ELF-1 (cell line): ENCODE data around the gene TNS1.

Source experiments
- DNase-seq: peaks from one replicate; pipeline ENCODE4 v3.0.0-alpha.2; 2016; ENCODE audit warnings: low read depth, low spot score

The TNS1 gene

DNA sequence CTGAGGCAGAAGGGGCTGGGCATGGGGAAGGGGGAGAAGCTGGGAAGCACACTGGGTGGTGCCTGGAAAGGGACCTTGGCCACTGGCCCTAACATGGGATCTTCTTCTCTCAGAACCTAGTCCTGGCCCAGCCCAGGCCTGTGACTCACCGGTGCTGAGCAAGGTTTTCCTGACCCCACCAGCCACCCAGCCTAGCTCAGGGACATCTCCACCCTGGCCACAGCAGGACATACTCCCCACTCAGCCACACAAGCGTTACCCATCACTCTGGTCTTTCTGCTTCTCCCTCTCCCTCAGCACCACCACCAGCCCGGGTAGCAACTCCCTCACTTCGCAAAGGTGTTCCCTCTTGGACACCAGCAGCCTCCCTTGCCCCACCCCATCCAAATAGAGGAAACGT is 22.8 kb downstream of the TNS1 start:
- no peak for DNase-seq

DNA sequence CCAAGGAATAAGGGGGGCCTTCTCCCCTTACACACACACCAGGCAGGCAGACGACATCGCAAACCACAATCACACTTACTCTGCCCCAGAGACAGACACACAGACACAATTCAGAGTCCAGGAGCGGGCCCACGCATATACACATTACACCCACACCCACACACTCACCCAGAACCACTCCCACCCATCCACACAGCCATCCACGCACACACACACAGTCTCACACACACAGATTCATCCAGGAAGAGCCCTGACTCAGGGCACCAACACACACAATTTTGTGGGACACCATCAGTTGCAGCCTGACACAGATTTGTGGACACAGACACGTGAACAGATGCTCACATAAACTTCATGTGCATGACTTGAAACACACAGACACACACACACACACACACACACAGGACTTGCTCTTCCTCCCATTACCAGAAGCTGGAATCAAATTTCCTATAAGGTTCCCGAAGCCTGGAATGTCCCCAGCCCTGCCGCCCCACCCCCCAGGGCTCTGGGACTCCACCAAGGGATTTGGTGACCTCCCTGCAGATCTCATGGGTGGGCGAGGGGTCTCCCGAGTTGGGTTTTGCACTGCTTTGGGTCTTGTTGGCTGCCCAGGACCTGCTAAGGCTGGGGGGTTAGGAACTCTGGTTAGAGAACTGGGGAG is 23.5 kb downstream of the TNS1 start:
- peak; percentile 55 for DNase-seq

DNA sequence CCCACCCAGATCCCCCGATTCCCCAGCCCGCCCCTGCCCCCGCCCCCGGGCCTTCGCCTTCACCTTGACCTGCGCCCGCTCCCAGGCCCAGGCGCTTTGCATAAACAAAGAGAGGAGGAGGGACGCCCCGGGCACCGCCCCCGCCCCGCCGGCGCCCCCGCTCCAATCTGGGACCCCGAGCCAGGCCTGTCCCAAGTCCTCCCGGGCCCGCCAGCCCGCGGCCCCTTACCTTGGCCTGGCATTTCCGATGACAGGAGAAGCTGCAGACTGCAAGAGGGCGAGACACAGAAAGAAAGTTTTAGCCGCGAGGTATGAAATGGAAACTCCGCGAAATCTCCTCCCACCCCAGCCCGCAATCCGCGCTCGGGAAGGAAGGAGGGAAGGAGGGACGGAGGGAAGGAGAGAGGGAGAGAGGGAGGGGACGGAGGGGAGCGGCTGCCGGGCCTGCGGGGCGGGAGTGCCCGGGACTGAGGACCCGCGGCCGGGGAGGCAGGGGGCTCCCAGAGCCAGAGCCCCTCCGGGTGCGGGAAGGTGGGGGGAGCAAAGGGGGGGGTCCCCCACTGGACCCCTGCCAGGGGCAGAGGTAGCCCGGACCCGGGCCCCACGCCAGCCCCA is 24.2 kb downstream of the TNS1 start:
- DNase-seq: peak; percentile 65

DNA sequence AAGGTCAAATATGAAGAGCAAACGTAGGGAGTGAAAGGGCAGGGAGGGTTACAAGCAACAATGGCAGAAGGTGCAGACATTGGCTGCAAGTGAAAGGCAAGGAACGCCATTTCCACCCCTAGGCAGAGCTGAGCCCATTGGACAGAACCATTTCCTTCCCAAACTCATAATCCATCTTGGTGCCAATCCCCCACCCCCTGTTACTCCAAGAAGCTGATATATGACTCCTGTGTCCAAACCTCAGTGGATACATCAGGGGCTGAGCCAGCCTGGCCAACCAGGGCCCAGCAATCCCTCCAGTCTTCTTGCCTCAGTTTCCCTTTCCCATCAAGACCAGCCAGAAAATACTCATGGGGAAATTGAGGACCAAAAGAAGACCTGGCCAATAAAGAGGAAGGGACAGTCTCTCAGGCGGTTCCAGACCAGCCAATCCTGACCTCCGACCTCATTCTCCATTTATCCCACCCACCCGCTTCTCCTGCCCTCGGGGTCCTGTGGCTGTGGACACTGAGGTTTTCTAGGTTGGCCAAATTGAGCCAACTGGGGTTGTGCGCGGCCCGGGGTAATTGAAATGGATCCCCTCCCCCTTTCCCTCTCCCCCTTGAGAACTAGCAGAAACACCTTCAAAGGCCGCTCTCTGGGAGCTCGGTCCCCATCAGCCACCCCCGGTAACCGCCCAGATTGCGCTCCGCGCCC is 24.8 kb downstream of the TNS1 start:
- DNase-seq: no peak

DNA sequence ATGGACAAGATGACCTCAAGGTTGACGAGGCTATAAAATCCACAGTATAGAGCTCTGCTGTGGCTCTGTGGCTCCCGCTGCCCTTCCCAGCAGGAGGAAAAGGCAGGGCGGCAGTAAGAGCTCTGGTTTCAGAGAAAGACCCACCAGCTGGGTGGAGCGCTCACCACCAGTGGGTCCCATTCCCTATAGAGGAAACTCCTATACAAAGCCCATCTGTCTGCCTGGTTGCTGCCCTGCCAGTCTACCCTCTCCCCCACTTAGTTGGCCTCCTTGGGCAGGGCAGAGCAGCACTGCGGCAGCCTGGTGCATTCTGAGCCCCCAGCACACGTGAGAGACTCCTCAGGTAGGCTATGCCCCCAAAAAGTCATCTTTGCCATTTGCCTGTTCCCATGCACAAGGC is 26.5 kb downstream of the TNS1 start:
- DNase-seq: no peak

DNA sequence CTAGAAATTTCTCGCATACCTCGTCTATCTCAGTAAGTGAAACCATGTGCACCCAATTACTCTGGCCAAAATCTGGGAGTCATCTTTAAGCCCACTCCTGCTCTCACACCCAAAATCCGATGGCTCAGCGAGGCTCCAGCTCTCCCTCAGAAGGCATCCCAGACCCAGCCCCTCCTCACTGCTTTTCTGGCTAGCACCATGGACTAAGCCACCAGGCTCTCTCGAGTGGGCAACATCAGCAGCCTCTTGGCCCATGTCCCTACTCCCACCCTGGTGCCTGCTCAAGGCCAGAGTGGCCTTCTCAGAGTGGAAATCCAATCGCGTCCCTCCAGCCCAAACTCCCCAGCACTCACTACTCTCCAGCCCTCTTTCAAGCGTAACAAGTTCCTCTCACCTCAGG is 27.2 kb downstream of the TNS1 start:
- DNase-seq: no peak

DNA sequence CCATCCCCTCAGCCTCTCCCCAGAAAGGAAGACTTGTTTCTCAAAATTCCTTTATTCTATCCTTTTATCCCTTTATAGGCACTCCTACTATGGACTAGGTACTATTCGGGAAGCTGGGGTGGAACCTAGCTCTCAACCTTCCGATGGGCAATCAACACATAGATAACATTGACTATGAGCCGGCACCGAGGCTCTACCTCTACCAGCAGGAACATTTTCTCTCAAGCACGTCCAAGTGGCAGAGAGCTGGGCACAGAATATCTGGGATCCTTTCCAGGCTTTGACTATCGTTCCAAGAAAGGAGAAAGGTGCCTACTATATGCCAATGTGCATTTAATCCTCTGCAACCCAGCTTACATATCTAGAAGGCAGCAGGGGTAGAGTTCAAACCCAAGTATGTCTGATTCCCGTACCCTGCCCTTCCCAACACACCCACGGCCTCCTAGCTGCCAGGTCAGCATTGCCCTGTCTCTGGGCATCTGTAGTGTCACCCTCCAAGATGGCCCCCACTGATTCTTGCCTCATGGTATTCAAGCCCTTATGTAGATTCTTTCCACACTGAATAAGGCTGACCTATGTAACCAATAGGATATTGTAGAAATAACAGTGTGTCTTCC is 28.3 kb downstream of the TNS1 start:
- no peak for DNase-seq

DNA sequence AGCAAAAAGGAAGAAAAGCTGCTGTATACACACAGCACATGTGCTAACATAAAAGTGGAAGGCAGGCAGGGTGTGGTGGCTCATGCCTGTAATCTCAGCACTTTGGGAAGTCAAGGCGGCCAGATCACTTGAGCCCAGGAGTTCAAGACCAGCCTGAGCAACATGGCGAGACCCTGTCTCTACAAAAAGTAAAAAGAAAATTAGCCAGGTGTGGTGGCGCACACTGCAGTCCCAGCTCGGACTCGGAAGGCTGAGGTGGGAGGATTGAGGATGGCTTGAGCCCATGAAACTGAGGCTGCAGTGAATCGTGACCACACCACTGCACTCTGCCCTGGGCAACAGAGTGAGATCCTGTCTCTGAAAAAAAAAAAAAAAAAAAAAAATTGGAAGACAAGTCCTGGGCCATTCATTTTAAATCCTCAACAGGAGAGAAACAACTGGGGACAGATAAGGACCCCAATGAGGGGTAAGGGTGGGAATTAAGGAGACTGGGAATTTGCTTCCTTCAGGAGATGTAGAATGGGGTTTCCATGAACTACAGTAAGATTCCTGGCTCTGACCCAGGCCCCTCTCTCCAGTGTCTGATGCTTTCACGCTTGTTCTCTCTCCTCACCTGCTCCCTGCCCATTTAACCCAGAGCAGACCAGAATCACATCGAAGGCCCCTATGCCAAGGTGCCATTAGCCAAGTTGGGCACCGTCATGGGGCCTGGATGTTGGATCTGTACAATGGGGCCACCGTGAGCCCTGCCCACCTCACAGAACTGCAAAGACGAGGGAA is 29.6 kb downstream of the TNS1 start:
- no peak for DNase-seq

DNA sequence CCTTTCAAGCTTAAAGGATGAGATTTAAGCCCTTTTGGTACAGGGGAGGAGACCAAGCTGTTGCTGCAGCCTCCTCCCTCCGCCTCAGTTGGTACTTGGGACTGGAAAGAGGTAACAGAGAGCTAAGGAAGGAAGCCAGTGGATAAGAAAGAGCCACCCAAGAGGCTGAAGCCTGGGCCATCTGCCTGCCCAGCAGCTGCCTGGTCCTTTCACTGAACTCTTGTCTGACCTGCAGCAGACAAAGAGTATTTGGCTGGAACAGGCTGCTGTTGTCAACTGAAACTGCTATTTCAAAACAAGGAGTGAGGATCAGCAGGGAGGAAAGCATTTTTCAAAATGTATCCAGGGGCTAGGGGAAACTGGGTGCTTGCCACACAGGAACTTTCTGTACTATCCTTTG is 30.3 kb downstream of the TNS1 start:
- no peak for DNase-seq

DNA sequence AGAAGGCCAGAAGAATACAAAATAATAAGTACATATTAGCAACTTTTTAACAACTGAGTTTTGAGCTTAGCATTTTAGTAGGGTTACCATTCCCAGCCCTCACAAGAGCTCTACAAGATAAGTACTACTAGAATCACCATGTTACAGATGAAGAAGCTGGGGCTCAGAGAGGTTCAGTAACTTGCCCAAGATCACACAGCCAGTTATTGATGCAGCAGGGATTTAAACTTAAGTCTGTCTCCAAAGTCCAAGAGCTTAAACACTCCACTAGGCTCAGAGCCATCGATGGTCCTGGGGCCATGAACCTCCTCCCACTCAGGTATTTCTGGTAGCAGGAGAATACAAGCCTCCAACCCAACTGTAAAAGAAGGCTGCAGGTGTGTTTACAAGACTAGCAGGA is 30.8 kb downstream of the TNS1 start:
- DNase-seq: no peak

DNA sequence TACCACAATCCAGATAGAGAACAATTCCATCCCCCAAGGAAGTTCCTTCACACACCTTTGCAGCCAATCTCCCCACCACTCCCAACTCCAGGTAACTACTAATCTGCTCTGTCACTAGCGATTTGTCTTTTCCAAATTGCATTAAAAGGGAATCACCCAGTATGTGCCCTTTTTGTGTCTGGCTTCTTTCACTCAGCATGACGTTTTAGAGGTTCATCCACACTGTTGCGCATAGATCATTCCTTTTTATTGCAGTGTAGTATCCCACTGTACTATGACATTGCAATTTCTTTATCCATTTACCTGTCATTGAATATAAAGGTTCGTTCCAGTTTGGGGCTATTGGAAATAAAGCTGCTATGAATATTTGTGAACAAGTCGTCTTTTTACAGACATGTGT is 31.6 kb downstream of the TNS1 start:
- DNase-seq: no peak

DNA sequence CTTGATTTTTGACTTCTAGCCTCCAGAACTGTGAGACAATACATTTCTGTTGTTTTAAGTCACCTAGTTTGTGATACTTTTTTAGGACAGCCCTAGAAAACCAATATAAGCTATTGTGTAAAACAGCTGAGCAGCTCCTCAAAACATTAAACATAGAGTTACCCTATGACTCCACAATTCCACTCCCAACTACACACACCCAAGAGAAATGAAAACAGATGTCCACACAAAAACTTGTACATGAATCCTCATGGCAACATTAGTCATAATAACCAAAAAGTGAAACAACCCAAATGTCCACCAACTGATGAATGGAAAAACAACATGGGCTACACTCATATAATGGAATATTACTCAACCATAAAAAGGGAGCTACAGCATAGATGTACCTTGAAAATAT is 32.6 kb downstream of the TNS1 start:
- no peak for DNase-seq

DNA sequence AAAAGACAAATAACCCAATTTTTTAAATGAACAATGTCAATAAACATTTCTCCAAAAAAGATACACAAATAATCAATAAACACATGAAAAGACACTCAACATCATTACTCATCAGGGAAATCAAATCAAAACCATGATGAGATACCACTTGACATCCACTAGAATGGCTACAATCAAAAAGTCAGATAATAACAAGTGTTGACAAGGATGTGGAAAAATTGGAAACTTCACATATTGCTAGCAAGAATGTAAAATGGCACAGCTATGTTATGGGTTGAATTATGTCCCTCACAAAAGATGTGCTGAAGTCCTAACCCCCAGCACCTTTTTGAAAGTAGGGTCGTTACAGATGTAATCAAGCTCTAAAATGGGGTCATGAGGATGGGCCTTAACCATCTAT is 33.2 kb downstream of the TNS1 start:
- DNase-seq: no peak

DNA sequence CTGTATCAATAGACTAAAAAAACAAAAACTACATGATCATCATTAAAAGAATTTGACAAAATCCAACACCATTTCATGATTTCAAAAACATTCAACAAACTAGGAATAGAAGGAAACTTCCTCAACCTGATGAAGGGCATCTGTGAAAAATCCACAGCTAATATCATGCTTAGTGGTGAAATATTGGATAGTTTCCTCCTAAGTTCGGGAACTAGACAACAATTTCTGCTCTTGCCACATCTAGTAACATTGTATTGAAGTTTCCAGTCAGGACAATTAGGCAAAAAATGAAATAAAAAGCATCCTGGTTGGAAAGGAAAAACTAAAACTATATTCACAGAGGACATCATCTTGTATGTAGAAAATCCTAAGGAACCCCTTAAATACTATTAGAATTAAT is 34.8 kb downstream of the TNS1 start:
- DNase-seq: no peak

DNA sequence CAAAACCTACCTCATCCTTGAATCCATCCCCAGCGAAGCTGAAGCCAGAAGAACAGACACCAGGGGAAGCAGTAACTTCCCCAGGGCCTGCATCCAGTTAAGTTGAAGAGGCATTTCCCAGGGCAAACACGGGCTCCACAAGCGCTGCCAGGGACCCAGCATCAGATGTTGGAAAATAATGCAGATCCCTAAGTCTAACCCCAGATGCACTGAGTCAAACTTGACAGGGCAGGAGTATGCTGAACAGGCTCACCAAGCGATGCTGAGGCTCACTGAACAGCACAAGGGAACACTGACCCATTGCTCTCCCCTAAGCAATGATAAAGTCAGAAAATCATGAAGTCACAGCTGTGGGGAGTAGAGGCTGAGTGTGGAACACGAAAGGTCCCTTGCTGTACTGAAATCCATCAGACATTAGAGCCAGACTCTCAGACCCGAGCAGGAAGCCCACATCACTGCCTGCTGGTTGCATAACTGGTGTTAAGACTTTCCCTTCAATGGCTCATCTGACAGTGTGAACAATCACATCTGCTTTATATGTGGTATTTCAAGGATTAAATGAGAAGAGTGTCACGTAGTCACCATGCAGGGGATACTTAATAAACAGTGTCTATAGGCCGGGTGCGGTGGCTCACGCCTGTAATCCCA is 36.2 kb downstream of the TNS1 start:
- DNase-seq: no peak

DNA sequence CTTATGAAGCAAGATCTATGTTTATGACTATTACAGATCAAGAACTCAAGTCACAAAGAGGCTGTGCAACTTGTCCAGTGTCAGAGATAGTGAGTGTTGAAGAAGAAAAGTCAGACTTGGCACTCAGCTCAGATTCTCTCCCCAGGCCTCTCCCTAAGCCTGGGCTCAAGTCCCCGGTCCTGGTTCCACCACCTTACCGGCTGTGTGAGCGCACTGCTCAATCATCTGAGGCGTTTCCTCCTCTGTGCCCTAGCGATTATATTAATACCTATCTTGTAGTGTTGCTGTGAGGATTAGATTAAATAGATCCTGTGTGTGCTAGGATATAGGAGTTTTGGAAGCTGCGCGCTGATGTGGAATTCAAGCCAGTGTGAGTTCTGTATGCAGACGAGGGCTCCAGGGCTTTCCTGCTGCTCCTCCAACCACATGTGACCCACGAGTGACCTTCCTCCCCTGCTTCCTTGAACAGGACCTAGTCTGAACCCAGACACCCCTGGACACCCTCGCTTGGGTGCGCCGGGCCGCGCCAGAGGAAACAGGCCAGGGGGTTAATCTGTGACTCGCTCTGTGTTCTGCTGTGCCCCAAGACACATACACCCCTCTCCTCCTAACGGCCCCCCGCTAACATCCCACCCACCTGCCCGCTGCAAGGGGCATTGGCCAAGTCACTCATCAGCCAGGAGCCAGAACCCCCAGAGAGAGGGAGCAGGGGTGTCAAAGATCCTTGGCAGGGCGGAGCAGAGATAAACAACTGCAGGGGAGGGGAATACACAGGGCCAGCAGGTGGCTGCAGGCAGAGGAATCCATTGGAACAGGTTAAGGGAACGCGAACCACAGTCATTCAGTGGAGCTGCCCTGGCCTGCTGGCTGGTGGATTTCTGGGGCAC is 38.3 kb downstream of the TNS1 start:
- DNase-seq: peak; percentile 37

DNA sequence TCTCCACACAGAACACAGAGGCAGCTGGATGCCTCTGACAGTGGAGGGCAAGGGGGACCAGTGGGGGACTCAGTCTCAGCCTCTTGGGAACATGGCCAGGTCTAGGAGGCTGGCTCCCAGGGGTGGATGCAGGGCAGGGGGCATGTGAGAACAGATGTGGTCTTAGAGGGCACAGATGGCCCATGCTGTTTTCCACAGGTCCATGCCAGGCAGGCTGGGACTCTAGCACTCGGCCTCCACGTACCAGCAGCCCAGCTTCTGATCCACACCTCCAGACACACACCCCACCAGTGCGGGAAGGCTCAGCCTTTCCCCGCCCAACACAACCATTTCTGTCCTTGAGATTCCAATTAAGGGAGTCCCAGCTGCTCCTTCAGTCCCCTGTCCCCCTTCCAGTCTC is 42.4 kb downstream of the TNS1 start:
- no peak for DNase-seq

DNA sequence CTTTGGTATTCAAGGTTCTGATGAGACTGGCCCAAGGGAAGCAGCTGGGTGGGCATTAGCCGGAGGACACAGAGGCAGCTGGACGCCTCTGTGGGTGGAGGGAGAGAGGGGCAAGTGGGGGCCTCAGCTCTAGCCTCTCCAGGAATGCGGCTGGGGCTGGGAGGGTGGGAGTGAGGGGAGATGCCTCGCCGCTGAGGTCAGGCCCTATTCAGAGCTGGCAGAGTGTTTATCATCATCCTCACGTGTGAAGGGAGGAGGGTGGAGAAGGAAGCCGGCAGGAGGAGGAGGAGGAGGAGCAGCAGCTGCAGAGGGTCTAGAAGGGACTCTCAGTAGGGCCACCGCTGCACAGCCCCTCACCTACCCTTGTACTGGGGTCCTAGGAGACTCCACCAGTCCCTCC is 43.1 kb downstream of the TNS1 start:
- DNase-seq: peak; percentile 74

DNA sequence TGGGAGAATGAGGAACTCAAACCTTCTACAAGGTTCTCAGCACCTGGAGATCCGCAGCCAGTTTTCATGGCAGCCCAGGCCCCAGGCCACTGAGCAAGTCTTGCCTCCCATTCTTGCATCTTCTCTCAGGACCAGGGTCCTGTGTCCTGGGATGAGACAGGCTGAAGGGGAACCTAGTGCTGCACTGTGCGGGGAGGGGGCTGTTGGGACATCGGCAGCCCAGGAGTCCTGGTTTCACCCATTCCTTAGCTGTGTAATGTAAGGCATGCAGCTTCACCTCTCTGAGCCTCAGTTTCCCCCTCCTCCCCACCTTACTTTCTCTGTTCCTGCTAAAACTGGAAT is 43.9 kb downstream of the TNS1 start:
- DNase-seq: no peak

DNA sequence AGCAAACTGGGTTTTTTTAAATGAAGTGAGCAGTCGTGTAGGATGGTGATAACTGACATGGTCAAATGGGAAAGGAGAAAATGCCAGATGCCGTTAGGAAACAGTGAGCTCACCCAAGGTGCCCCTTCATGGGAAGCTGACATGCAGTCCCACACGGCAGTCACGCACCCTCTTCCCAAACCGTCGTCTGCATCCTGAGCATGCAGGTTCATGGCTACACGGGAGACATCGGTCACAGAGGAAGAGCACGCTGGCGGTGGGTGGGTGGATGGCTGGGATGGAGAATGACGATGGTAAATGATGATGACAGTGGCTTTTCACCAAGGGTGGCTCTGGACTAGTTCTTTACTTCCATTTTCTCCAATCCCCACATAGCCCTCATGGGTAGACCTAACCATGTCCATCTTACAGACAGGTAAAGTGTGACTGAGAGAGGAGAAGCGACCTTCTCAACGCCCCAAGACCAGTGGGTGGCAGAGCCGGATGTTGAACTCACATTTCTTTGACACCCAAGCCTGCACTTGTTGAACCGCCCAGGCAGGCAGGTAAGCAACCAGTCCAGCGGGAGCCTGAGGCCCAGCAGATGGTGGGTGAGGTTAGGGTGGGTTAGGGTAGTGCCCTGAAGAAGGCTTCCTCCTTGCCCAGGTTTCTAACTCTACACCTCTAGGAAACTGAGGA is 44.5 kb downstream of the TNS1 start:
- no peak for DNase-seq
